GM23338 (cell line): Measurements from ENCODE around the gene REPIN1.

Experiments used
- CTCF ChIP-seq, 2 experiments: fragments of 200-600 bp in 1 of 2; sonication (generic) in 1 of 2; conservative IDR thresholded peaks; 2 replicates each; pipeline versions ENCODE4 v1.5.1 to v1.6.1; 2016 to 2017; ENCODE audit warnings: antibody characterized with exemption in 2 of 2, low read depth in 2 of 2, mild to moderate bottlenecking in 2 of 2, moderate library complexity in 1 of 2
- EZH2 ChIP-seq: fragments of 200-600 bp; sonication (generic); IDR thresholded peaks from one replicate; pipeline ENCODE4 v1.8.0; 2017; ENCODE audit warnings: antibody characterized with exemption, mild to moderate bottlenecking, low read depth; ENCODE audit not compliant: unreplicated experiment
- EZH2phosphoT487 ChIP-seq: fragments of 200-600 bp; sonication (generic); IDR thresholded peaks from one replicate; pipeline ENCODE4 v1.8.1; 2018; ENCODE audit warnings: antibody characterized with exemption; ENCODE audit not compliant: unreplicated experiment
- NANOG ChIP-seq: IDR thresholded peaks from 2 replicates; pipeline ENCODE4 v1.6.1; 2016; ENCODE audit warnings: antibody characterized with exemption, borderline replicate concordance
- POLR2AphosphoS5 ChIP-seq: IDR thresholded peaks from 2 replicates; pipeline ENCODE4 v1.6.1; 2016; ENCODE audit warnings: antibody characterized with exemption, low read depth
- REST ChIP-seq: IDR thresholded peaks from one replicate; pipeline ENCODE4 v1.6.1; 2018; ENCODE audit warnings: antibody characterized with exemption; ENCODE audit not compliant: unreplicated experiment

GRCh38 chr7:150406567-150407421 is 38.2 kb downstream of the REPIN1 start:
- TF ChIP-seq NANOG = no peak
- TF ChIP-seq CTCF (conservative IDR thresholded peaks at IDR 0.05; ENCODE audit: low read depth in 2 of 2) = no peak
- no peak for TF ChIP-seq REST
- TF ChIP-seq POLR2AphosphoS5 = no peak
- no peak for TF ChIP-seq EZH2
- TF ChIP-seq EZH2phosphoT487 = no peak
